WTC11 (cell line): ENCODE data around the gene EREG.

Source experiments
- E2F1 ChIP-seq: sonication (generic); formaldehyde crosslinking; IDR thresholded peaks from 2 replicates; pipeline ENCODE4 v1.8.0; 2022; ENCODE audit warnings: mild to moderate bottlenecking, missing genetic modification reagents
- JUN ChIP-seq: sonication (generic); formaldehyde crosslinking; IDR thresholded peaks from 2 replicates; pipeline ENCODE4 v1.8.0; 2023; ENCODE audit warnings: mild to moderate bottlenecking, missing genetic modification reagents
- MAX ChIP-seq: sonication (generic); formaldehyde crosslinking; IDR thresholded peaks from 2 replicates; pipeline ENCODE4 v1.8.0; 2022; ENCODE audit warnings: mild to moderate bottlenecking, missing genetic modification reagents
- SP1 ChIP-seq: sonication (generic); formaldehyde crosslinking; conservative IDR thresholded peaks from 2 replicates; pipeline ENCODE4 v1.8.1; 2022; ENCODE audit warnings: missing genetic modification reagents
- ZNF121 ChIP-seq: sonication (generic); formaldehyde crosslinking; IDR thresholded peaks from 2 replicates; pipeline ENCODE4 v1.8.0; 2023; ENCODE audit warnings: missing genetic modification reagents
- ZNF263 ChIP-seq: sonication (generic); formaldehyde crosslinking; IDR thresholded peaks from 2 replicates; pipeline ENCODE4 v1.8.1; 2022; ENCODE audit warnings: low read depth, mild to moderate bottlenecking, moderate library complexity, missing genetic modification reagents
- TF ChIP-seq, protein P1 (sequence below): sonication (generic); formaldehyde crosslinking; IDR thresholded peaks from 2 replicates; pipeline ENCODE4 v1.8.1; 2022; ENCODE audit warnings: mild to moderate bottlenecking, moderate library complexity, missing genetic modification reagents
- TF ChIP-seq, protein P2 (sequence below): sonication (generic); formaldehyde crosslinking; IDR thresholded peaks from 2 replicates; pipeline ENCODE4 v1.8.0; 2022; ENCODE audit warnings: mild to moderate bottlenecking, missing genetic modification reagents
- TF ChIP-seq, protein P3 (sequence below): fragments of 200-600 bp; IDR thresholded peaks from 2 replicates; pipeline ENCODE4 v1.8.0; 2022; ENCODE audit warnings: antibody characterized with exemption

GRCh38 chr4:74428276-74428675, 63.3 kb downstream of the EREG start:
- TF ChIP-seq E2F1 (CRISPR knock-in tag) (no peak), JUN (CRISPR knock-in tag) (no peak), MAX (CRISPR knock-in tag) (no peak), SP1 (no peak), ZNF121 (CRISPR knock-in tag) (no peak), ZNF263 (CRISPR knock-in tag) (no peak)
- TF ChIP-seq, protein P1, sequence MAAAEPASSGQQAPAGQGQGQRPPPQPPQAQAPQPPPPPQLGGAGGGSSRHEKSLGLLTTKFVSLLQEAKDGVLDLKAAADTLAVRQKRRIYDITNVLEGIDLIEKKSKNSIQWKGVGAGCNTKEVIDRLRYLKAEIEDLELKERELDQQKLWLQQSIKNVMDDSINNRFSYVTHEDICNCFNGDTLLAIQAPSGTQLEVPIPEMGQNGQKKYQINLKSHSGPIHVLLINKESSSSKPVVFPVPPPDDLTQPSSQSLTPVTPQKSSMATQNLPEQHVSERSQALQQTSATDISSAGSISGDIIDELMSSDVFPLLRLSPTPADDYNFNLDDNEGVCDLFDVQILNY (CRISPR knock-in tag): no peak
- TF ChIP-seq, protein P2, sequence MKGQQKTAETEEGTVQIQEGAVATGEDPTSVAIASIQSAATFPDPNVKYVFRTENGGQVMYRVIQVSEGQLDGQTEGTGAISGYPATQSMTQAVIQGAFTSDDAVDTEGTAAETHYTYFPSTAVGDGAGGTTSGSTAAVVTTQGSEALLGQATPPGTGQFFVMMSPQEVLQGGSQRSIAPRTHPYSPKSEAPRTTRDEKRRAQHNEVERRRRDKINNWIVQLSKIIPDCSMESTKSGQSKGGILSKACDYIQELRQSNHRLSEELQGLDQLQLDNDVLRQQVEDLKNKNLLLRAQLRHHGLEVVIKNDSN (CRISPR knock-in tag): no peak
- TF ChIP-seq, protein P3, sequence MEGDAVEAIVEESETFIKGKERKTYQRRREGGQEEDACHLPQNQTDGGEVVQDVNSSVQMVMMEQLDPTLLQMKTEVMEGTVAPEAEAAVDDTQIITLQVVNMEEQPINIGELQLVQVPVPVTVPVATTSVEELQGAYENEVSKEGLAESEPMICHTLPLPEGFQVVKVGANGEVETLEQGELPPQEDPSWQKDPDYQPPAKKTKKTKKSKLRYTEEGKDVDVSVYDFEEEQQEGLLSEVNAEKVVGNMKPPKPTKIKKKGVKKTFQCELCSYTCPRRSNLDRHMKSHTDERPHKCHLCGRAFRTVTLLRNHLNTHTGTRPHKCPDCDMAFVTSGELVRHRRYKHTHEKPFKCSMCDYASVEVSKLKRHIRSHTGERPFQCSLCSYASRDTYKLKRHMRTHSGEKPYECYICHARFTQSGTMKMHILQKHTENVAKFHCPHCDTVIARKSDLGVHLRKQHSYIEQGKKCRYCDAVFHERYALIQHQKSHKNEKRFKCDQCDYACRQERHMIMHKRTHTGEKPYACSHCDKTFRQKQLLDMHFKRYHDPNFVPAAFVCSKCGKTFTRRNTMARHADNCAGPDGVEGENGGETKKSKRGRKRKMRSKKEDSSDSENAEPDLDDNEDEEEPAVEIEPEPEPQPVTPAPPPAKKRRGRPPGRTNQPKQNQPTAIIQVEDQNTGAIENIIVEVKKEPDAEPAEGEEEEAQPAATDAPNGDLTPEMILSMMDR: no peak
